T47D (cell line): ENCODE data around the gene POLN.

ENCODE experiments used
- DNase-seq, 2 experiments: peaks; one replicate each; pipeline versions ENCODE4 v3.0.0 to v3.0.0-alpha.2; 2011 to 2012; ENCODE audit warnings: low read depth in 1 of 2, low spot score in 1 of 2
- JUND ChIP-seq: IDR thresholded peaks from 2 replicates; pipeline ENCODE4 v1.6.1; 2012; ENCODE audit warnings: low read depth
- in situ Hi-C: cut with HindIII; loops from 2 replicates; pipeline ENCODE4 v1.10.0; 2016; ENCODE audit warnings: low sequenced_read_pairs, low pct_unique_long_range_greater_than_20kb

The POLN gene

DNA sequence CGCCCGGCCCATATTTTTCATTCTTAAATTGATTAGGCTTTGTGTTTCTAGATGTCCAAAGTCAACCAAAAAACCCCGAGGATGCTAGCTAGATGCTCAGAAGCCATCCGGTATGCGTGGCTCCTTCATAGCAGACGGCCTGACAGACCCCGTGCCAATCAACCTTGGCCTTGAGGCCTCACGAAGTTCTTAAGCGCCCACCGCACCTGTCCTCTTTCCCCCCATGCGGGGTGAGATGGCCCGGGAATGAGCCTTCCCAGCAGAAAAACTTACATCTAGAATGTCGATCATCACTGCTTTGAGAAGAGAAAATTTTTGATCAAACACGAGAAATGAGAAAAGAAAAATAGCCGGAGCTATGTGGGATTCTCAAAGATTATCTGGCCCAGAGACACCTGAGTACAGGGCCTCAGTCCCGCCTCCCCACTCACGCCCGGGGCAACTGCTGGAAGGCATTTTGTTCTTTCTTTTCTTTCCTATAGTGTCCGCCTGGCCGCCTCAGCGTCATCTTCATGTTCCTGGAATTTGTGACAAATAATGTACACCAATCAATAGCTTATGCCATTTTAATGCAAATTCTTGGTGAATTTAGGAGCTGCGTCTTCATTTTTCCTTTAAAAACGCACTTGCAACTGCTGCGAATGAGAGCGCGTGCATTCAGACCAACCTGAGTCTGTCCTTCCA is 184.4 kb downstream of the POLN start:
- in situ Hi-C loops: no loop called here
- no peak for TF ChIP-seq JUND

DNA sequence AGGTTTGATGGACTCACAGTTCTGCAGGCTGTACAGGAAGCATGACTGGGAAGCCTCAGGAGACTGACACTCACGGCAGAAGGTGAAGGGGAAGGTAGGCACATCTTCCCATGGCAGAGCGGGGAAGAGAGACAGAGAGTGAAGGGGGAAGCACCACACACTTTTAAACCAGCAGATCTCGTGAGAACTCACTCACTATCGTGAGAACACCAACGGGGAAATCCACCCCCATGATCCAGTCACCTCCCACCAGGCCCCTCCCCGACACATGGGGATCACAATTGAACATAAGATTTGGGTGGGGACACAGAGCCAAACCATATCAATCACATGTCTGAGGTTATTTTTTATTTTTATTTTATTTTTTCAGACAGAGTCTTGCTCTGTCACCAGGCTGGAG is 187.7 kb downstream of the POLN start:
- no peak for DNase-seq
- in situ Hi-C loops: no loop called here
- TF ChIP-seq JUND: no peak

More for the DNA sequence above, 184.4 kb downstream of the POLN start:
- no peak for DNase-seq

DNA sequence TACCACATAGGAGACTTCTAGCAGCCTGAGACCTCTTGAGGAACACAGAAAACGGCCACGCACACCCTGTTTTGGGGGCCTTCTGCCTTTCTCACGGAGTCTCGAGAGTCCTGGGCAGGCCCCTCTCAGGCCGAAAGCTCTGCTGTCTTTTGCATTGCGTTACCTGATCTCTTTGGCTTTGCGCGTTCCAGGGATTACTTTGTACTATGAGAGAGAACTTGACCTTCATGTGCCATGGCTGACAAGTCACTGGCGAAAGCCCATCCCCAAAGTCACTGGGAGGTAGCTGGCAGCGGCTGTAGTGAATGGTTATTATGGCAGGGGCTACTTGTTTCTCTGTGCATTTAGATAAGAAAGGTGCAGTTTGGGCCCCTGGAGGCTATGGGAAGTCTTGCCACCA is 190.8 kb downstream of the POLN start:
- in situ Hi-C loops: no loop called here
- no peak for DNase-seq
- no peak for TF ChIP-seq JUND

DNA sequence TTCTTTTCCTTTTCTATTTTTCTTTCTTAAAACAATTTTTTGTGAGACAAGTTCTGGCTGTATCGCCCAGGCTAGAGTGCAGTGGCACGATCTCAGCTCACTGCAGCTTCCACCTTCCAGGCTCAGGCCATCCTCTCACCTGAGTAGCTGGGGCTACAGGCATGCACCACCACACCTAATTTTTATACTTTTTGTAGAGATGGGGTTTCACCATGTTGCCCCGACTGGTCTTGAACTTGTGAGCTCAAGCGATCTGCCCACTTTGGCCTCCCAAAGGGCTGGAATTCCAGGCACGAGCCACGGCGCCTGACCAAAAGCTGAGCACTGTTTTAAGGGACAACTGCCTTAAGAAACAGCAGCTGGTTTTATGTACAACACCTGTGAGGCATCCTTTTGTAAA is 192.1 kb downstream of the POLN start:
- DNase-seq: no peak
- no peak for TF ChIP-seq JUND
- in situ Hi-C loops: no loop called here

DNA sequence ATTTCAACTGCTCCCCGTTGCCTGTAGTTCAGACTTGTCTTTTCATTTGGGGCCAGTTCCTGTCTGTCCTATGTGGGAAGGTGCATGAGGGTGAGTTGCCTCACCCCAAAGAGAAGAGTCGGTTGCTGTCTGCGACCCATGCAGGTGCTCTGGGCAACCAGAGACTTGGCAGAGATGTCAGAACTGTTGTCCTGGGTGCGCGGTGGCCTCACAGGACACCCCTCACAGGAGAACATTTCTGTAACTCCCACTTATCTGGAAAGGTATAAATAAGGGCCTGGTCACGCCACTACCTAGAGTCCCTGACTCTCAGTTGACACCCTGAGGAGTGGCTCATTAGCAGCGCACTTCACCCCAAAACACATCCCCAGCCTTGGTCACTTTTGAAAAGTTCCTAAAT is 192.5 kb downstream of the POLN start:
- in situ Hi-C loops: no loop called here
- DNase-seq: no peak
- no peak for TF ChIP-seq JUND

DNA sequence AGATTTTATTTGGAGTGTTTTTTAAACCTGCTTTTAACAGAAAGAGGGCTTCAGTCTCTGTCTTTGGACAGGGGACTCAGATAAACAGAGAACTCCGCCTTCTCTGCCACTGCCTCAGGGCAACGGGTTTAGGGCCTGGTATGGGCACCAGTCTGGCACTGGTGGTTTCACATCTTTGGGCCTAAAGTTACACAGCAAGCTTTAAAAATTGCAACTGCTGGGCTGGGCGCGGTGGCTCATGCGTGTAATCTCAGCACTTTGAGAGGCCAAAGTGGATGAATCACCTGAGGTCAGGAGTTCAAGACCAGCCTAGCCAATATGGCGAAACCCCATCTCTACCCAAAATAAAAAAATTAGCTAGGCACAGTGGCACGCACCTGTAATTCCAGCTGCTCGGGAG is 193.1 kb downstream of the POLN start:
- in situ Hi-C loops: no loop called here
- no peak for DNase-seq
- TF ChIP-seq JUND: no peak

DNA sequence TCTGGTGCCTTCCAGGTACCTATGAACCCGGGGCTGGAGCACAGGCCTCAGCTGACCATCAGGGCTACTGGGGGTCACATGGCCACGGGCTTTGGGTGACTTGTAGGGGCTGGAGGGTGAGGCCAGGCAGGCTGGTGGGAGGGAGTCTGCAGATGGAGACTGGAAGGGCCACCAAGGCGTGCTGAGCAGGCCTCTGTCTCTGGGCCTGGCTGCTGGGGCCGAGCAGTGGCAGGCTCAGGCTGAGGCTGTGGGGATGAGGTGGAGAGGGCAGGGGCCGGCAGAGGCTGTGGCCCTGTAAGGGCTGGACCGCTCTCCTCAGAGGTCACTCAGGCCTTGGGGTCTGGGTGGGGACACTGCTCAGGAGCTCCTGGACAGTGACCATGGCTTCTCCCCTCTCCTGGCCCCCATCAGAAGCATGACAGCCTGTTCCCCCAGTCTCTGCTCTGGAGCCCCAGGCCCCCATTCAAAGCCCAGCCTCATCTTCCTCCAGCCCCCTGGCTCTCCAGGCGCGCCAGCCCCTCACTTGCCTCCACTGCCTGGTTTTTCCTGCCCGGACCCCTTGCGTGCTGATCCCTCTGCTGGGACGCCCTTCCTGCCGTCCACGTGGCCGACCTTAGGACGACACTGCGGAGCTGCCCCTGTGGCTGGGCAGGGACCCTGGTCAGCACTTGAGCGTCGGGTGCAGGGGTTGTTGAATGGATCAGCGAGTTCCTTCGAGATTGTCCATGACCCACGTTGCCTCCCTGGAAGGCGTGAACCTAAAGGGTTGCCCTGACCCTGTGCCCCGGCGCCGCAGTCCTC is 193.9 kb downstream of the POLN start:
- no peak for TF ChIP-seq JUND
- DNase-seq: no peak
- in situ Hi-C loops: no loop called here

DNA sequence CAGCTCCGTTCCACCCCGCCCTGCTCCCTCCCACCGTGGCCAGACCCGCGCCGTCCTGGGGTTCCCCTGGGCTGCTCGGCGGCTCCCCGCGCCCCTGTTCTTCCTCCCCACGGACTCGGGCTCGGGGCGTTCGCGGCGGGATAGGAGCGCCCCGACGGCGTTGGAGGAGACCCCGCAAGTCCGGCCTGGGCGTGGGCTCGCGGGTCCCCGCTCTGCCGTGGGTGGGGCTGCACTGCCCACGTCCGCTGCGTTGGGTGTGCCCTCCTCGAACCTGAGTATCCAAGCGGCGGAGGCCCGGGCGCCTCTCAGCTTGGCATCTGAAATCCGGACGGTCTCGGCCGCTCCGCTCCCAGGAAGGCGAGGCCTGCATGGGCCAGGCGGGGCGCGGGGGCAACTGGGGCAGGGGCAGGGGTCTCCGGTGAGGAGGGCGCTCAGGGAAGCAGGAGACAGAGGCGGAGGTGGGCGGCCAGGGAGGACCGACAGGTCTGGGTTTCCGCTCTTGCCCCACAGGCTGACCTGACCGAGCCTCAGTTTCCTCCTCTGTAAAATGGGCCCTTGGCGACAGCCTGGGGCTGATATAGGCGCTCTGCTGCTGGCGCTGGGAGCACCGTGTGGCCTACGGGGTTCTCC is 194.8 kb downstream of the POLN start:
- in situ Hi-C loops: no loop called here
- TF ChIP-seq JUND: no peak
- DNase-seq: no peak

DNA sequence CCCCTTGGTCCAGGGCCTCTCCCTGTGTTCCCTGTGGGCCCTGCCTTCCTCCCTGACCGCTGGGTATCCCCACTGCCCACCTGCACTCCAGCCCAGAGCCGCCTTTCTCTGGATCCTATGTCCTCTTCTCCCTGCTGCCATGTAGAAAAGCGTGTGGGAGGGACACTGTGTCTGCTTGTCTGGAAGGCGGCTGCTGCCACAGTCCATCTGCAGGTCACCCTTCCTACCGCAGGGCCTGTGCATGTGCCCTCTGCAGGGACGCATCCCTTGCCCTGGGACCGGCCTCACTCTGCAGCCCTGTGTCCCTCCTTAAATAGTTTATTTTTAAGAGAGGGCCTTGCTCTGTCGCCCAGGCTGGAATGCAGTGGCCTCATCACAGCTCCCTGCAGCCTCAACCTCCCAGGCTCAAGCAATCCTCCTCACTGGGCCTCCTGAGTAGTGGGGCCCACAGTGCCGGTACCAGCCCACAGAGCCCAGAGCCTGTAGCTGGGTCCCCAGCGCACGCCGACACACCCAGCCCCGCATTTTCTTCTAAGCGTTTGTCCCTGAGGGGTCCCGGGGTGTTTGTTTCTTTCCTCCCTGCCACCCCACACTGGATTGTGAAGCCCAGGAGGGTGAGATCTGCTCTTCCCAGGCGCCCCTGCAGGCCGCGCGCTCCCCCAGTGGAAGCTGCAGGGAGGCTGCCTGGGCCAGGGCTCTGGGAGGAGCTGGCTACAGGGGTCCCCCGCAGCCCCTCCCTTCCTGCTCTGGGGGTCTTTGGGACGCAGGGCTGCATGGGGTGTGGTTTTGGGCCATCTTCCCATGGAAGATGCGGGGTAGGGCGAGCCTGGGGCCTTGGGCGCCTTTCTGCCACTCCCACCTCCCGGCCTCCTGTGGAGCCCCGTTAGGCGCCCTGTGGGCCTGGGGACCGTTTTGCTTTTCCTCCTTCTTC is 195.6 kb downstream of the POLN start:
- no peak for DNase-seq
- no peak for TF ChIP-seq JUND
- in situ Hi-C loops: no loop called here

DNA sequence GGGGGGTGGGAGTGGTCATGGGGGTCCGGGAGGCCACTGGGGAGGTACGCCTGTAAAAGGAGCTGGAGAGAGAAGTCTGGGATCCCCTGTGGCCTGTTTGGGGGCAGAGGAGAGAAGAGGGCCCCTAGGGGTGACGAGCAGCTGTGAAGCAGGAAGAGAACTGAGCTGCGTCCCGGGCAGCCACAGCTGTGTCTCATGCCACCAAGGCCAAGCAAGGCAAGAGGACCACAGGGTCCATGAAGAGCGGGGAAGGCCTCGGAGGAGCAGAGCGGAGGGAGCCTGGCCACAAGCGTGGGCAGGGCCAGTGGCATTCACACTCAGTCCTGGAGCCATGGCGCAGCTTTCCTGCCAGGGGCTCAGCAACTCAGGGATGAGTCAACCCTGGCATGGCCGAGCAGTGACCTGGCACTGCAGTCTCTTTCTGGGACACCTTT is 196.4 kb downstream of the POLN start:
- in situ Hi-C loops: no loop called here
- no peak for DNase-seq
- no peak for TF ChIP-seq JUND

DNA sequence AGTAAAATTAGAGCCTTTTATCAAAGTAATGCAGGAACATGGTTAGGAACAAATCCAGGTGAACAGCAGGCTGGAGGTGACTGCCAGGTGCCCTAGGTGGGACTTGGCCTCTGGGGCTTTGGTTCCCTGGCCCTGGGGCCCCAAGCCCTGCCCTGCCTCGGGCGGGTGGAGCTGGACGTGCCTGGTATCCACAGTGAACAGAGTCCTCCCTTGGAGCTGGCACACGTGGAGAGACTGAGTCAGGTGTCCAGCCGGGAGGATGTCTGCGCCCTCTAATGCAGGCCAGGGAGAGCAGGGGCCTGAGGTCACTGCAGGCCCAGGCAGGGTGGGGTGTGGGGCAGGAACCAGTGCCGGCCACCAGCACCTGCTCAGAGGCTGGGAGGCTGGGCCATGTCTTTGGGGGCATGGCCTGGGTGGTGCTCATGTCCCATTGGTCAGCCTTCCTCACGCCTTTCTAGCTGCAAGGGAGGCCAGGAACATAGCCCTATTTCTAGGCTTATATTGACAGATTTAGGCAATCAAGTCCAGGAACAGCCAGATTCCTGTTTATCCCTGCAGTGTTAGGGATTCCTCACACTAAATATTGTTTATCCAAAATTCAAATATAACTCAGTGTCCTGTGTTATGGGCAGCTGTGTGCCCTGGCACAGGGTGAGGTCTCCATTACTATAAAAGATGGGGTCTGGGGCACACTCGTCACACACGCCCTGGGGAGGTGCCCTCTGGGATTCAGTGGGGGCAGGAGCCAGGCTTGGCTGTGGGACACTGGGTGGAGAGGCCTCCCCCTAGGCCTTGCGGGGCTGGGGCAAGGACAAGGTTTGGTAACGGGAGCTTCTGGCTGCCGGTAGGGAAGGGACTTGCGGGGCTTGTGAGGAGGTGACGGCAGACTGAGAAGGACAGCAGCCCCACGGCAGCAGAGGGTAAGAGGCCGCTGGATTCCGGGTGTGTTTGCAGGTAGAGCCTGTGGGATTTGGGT is 197.1 kb downstream of the POLN start:
- no peak for TF ChIP-seq JUND
- no peak for DNase-seq

More for the DNA sequence above, 197.1 kb downstream of the POLN start:
- in situ Hi-C loops: no loop called here
